GM12864 (cell line): ENCODE data around the gene FBXO21.
"Not testable (repeated sequence)": the region's sequence is repeated elsewhere in the genome, so short reads cannot be mapped to it uniquely, and the experiment has no call there.

Experiments used
- DNase-seq: peaks from one replicate; pipeline ENCODE4 v3.0.0-alpha.2; 2011; ENCODE audit warnings: low read depth
- H3K4me3 ChIP-seq: 2 replicates; pipeline ENCODE4 v1.5.1; 2011; ENCODE audit warnings: mild to moderate bottlenecking, low read depth, low read length, control low read depth
- TF ChIP-seq, protein P1 (sequence below): IDR thresholded peaks from 2 replicates; pipeline ENCODE4 v1.5.1; 2011; ENCODE audit warnings: low read depth, mild to moderate bottlenecking, moderate library complexity, low read length, control low read depth, inconsistent platforms; ENCODE audit errors: missing control alignments

The FBXO21 gene

DNA sequence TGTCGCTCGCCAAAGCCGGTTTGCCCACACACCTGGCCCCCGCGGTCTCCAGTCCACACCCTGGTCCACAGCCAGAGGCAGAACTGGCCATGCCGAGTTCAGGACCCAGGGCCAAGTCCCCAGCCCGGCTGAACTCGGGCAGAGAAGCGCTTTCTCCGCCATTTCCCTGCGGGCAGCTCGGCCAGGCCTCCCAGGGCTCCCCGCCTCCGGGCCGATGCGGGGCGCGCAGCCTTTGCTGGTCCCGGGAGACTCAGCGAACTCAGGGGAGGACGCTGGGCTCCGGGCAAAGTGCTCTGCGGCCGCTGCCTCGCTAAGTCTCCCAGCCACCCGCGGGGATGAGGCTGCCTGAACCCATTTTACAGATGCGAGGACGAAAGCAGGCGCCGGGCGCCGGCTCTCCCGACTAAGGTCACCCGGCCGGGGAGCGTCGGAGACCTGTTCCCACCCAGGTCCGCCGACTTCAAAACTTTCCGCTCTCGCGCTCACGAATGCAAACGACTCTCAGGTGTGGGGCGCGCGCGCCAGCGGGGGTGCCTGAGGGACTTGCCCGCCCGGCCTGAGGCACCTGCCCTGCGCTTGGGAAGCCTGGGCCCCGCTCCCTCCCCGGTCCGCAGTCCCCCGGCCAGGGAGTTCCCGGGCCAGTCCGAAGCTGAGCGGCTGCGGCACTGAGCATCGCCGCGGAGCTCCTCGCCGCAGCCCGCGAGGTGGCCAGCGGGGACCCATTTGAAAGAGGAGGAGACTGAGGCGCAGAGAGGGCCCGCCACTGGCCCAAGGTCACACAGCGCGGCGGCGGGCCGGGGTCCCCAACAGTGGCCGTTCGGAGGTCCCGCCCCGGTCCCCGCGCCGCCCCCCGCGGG is 91.7 kb downstream of the FBXO21 start:
- TF ChIP-seq, protein P1, sequence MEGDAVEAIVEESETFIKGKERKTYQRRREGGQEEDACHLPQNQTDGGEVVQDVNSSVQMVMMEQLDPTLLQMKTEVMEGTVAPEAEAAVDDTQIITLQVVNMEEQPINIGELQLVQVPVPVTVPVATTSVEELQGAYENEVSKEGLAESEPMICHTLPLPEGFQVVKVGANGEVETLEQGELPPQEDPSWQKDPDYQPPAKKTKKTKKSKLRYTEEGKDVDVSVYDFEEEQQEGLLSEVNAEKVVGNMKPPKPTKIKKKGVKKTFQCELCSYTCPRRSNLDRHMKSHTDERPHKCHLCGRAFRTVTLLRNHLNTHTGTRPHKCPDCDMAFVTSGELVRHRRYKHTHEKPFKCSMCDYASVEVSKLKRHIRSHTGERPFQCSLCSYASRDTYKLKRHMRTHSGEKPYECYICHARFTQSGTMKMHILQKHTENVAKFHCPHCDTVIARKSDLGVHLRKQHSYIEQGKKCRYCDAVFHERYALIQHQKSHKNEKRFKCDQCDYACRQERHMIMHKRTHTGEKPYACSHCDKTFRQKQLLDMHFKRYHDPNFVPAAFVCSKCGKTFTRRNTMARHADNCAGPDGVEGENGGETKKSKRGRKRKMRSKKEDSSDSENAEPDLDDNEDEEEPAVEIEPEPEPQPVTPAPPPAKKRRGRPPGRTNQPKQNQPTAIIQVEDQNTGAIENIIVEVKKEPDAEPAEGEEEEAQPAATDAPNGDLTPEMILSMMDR, result no peak
- peak; percentile 16 for DNase-seq
- peak overlapping the region; percentile 80 for H3K4me3 ChIP-seq

DNA sequence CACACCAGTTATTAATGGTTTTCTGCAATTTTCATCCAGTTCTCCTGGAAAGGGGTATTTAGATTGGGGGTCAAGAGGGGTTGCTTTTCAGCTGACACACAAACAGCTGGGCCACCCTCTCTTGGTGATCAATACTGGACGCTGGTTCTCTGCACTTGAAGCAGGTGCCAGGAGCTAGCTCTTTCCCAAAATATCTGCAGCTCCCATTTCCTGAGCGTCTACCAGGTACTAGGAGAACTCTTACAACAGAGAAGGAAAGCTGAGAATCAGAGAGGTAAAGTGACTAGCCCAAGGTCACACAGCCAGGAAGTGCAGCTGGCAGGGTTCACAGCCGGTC is 92.3 kb downstream of the FBXO21 start:
- peak overlapping the region; percentile 80 for H3K4me3 ChIP-seq
- TF ChIP-seq, protein P1, result no peak
- DNase-seq, result no peak

DNA sequence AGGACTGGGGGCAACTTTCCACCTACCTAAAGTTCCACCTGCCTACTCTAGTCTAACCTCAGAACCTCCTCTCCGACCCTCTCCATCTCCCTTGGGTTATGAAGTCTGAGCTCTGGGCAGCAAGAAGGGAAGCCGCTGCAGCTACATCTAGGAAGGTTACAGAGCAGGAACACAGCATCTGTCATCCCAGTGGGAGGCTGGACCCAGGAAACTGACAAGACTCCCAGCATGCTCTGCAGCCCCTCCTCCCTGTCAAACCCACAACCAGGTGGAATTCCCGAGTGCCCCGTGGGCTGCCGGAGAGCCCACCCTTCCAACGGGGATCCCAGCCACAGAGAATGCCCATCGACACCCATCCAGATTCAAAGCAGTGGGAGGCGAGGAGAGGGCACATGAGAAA is 93.1 kb downstream of the FBXO21 start:
- no peak overlapping the region for H3K4me3 ChIP-seq
- no peak for DNase-seq
- TF ChIP-seq, protein P1, result no peak

DNA sequence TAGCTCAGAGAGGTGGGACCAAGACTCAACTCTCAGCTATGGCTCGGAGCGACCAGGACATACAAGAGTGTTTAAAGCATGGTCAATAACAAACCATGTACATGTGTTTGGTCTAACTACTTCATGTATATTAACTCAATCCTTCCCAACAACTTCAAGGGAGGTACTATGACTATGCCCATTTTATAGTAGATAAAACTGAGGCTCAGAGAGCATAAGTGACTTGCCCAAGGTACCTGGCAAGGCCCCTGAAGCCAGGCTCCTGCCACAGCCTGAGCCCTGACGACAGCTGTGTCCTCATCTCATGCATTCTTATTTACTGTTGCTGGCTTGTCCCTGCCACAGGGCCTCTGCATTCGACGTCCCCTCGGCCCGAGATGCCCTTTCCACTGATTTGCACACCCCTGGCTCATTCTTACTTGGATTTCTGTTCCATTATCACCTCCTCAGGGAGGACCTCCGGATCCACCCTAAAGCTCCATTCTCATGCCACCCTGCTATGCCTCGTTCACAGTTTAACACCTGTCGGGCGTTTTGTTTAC is 93.7 kb downstream of the FBXO21 start:
- DNase-seq, result no peak
- H3K4me3 ChIP-seq, result no peak overlapping the region
- TF ChIP-seq, protein P1, result no peak

DNA sequence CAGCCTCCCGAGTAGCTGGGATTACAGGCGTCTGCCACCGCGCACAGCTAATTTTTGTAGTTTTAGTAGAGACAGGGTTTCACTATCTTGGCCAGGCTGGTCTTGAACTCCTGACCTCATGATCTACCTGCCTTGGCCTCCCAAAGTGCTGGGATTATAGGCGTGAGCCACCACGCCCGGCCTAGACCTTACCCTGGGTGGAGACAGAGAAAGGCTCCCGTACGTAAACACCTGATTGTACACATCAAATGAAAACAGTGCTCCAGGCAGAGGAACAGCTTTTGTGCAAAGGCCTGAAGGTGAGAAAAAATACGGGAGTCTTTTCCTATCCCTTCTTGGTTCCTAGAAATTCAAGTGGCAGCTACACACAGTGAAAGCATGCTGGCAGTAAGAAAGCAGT is 95.1 kb downstream of the FBXO21 start:
- not testable (repeated sequence) for DNase-seq, H3K4me3 ChIP-seq

DNA sequence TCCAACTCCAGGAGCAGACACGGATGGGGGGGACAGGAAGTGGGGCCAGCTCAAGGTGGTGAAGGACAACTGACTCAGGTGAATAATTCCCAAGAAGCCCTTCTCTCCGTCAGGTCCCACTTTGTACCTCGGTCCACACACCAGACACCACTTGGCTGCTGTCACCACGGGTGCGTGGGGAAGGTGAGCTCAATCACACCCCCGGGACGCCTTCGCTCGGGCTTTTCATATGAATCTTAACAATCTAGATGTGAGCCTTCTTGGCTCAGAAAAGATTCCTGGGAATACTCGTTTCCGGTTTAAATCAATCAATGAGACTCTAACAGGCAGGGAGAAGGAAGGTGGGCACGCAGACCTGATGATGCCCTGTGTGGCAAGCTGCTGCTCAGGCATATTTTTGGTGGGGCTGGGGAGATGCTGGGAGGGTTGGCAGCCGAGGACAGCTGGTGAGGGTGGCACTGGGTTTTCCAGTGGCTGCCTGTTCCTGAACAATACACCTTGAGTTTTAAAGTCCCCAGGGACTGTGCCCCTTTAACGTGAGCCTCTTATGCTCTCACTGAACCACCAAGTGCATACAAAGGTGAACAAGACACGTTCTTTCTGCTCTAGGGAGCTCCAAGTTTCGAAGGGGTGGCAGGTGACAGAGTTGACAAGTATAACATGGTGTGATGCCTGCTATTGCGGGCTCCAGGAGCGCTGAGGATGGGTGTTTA is 96.2 kb downstream of the FBXO21 start:
- TF ChIP-seq, protein P1, result no peak
- no peak overlapping the region for H3K4me3 ChIP-seq
- DNase-seq, result no peak

DNA sequence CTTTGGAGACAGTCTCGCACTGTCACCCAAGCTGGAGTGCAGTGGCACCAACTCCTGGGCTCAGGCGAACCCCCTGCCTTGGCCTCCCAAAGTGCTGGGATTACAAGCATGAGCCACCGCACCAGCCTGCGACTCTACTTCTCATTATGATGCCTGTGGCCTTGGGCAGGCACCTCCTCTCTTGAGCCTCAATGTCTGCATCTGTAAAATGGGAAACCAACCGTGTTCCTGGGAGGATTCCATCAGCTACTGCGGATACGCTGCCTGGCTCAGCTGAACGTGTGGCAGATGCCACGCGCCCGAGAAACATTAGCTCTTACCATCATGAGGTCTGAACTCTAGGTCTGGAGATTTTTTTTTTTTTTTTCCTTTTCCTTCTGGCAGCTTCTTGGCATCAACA is 96.8 kb downstream of the FBXO21 start:
- H3K4me3 ChIP-seq, result no peak overlapping the region
- TF ChIP-seq, protein P1, result no peak

More for the DNA sequence above, 96.8 kb downstream of the FBXO21 start:
- DNase-seq, result no peak
